Posterior vena cava (tissue), 2 donors: ENCODE results near the gene ZG16. TPM values are rescaled to one million over a fixed set of nuclear protein-coding genes. Genes with fewer than 3 reads are reported as not detected.
"Not testable (repeated sequence)": the region's sequence is repeated elsewhere in the genome, so short reads cannot be mapped to it uniquely, and the experiment has no call there.

Experiments used
- DNase-seq: peaks from one replicate; pipeline ENCODE4 v3.0.0-alpha.2; 2020; ENCODE audit warnings: low spot score
- intact Hi-C, 2 donors: fragments of 100-400 bp; cut with DNase I; formaldehyde crosslinking; loops; one replicate each; pipeline versions ENCODE4 v1.14.1 to v1.14.2; 2022 to 2023
- long read RNA-seq, 2 donors: library from polyadenylated mRNA; unstranded; transcript quantifications; one replicate each; pipeline ENCODE4 v2.0.0, GENCODE V29; 2020 to 2021
- total RNA-seq, 2 donors: library from RNA; stranded (reverse); fragmentation: NEBNext Ultra II Directional; extraction: Animal tissue kit (Norgen Biotek cat#: 25700); gene quantifications; one replicate each; pipeline ENCODE4 v1.2.1, GENCODE V29; 2021
- donor health status: DM: yes; HTN: yes; CAD: no.
- donor health status: DM: yes; HTN: yes; CAD: no.

Gene ZG16, protein sequence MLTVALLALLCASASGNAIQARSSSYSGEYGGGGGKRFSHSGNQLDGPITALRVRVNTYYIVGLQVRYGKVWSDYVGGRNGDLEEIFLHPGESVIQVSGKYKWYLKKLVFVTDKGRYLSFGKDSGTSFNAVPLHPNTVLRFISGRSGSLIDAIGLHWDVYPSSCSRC
- total RNA-seq = not detected
- long read RNA-seq, donor 1 = 0 reads
- long read RNA-seq, donor 2 = 0 reads

GRCh38 chr16:29777576-29778350, at the start of gene ZG16:
TSS of gene ZG16 (plus strand) at chr16:29778256. CDS start at chr16:29779267, 1,011 bp downstream.
- intact Hi-C loops = loop anchor here in 1 of 2 donors (10.0 kb wide), 1 partner anchor 1047 kb away; no protein-coding TSS in a partner anchor
- no peak for DNase-seq

GRCh38 chr16:29729116-29729521, 48.9 kb upstream of the ZG16 start:
- DNase-seq = peak; percentile 14
- intact Hi-C loops = no loop called here

DNA sequence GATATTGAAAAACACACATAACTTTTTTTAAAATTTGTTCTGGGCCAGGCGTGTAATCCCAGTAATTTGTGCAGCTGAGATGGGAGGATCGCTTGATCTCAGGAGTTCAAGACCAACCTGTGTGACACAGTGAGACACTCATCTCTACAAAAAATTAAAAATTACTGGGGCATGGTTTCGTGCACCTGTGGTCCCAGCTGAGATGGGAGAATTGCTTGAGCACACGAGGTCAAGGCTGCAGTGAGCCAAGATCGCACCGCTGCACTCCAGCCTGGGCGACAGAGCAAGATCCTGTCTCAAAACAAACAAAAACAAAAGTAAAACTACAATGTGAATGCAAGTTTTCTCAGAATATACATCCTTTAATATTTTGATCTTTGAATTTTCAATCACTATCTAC, 47.4 kb upstream of the ZG16 start:
- peak; percentile 24 for DNase-seq
- intact Hi-C loops = loop anchor here in 1 of 2 donors (10.0 kb wide), 1 partner anchor 1764 kb away; no protein-coding TSS in a partner anchor

DNA sequence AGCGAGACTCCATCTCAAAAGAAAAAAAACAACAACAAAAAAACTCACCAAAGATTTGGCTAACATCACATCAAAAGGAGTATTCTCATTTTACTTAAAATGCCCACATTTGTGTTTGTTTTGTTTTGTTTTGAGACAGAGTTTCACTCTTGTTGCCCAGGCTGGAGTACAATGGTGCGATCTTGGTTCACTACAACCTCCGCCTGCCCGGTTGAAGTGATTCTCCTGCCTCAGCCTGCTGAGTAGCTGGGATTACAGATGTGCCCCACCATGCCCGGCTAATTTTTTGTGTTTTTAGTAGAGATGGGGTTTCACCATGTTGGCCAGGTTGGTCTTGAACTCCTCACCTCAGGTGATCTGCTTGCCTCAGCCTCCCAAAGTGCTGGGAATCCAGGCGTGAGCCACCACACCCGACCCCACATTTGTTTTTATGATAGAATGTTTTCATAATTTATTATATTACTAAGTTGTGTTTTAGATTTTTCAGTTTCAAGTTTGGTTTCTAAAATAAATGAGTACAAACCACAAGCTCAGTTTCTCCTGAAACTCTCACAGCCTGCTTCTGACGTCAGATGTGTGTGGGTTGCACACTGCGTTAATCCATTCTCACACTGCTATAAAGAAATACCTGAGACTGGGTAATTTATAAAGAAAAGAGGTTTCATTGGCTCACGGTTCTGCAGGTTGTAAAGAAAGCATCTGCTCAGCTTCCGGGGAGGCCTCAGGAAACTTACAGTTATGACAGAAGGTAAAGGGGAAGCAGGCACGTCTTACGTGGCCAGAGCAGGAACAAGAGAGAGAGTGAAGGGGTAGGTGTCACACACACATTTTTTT, 46.1 kb upstream of the ZG16 start:
- DNase-seq = peak; percentile 41
- intact Hi-C loops = loop anchor here in 1 of 2 donors (10.0 kb wide), 1 partner anchor 1763 kb away; no protein-coding TSS in a partner anchor

GRCh38 chr16:29734786-29735185, 43.3 kb upstream of the ZG16 start:
- intact Hi-C loops = loop anchor here in 1 of 2 donors (10.0 kb wide), 1 partner anchor 1760 kb away; no protein-coding TSS in a partner anchor

DNA sequence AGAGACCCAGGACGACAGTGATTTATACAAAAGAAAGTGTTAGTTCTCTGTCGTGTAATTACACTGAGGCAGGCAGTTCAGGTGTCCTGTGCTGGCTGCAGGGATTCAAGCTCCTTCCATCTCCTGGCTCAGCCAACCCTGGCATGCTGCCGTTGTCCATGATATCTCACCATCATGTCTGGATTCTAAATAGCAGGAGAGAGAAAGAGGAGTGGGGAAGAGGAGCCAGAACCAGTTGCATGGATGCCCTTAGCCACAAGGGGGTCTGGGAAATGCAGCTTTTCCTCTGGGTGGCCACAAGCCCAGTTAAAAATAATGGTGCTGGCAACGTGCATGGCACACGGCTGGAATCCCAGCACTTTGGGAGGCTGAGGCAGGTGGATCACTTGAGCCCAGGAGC, 41.9 kb upstream of the ZG16 start:
- intact Hi-C loops = loop anchor here in 1 of 2 donors (10.0 kb wide), 1 partner anchor 1759 kb away; no protein-coding TSS in a partner anchor

More at GRCh38 chr16:29734786-29735185, 43.3 kb upstream of the ZG16 start:
- DNase-seq = no peak

DNA sequence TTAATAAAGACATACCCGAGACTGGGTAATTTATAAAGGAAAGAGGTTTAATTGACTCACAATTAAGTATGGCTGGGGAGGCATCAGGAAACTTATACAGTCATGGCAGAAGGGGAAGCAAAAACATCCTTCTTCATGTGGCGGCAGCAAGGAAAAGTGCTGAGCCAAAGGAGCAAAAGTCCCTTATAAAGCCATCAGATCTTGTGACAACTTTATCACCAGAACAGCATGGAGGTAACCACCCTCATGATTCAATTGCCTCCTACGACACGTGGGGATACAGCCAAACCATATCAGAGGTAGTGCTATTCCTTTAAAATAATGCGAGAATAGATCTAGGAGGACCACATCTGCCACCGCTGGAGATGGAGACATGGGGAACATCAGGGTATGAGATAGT, 41.3 kb upstream of the ZG16 start:
- DNase-seq = no peak
- intact Hi-C loops = loop anchor here in 1 of 2 donors (10.0 kb wide), 1 partner anchor 1758 kb away; no protein-coding TSS in a partner anchor

More for the DNA sequence above, 41.9 kb upstream of the ZG16 start:
- DNase-seq = peak; percentile 5

- DNase-seq = peak; percentile 44
- intact Hi-C loops = loop anchor here in 1 of 2 donors (10.0 kb wide), 1 partner anchor 1757 kb away; no protein-coding TSS in a partner anchor
Observed at GRCh38 chr16:29737713-29738112, 40.3 kb upstream of the ZG16 start.

- intact Hi-C loops = loop anchor here in 1 of 2 donors (10.0 kb wide), 1 partner anchor 1756 kb away; no protein-coding TSS in a partner anchor
- peak; percentile 2 for DNase-seq
Observed at GRCh38 chr16:29738514-29738913, 39.5 kb upstream of the ZG16 start.

DNA sequence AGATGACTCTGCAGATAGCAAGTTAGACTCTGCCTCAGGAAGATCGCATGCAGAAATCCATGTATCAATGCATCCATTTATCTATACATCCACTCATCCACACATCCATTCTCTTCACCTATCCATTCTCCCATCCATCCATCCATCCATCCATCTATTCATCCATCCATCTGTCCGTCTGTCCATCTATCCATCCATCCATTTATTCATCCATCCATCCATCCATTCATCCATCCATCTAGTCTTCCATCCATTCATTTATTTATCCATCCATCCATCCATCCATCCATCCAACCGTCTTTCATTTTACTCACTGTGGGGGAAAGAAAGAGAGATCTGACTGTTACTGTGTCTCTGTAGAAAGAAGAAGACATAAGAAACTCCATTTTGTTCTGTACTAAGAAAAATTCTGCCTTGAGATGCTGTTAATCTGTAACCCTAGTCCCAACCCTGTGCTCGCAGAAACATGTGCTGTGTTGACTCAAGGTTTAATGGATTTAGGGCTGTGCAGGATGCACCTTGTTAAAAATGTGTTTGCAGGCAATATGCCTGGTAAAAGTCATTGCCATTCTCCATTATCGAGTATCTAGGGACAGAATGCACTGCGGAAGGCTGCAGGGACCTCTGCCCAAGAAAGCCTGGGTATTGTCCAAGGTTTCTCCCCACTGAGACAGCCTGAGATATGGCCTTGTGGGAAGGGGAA, 38.0 kb upstream of the ZG16 start:
- intact Hi-C loops = loop anchor here in 1 of 2 donors (10.0 kb wide), 1 partner anchor 1755 kb away; no protein-coding TSS in a partner anchor
- DNase-seq = not testable (repeated sequence)

DNA sequence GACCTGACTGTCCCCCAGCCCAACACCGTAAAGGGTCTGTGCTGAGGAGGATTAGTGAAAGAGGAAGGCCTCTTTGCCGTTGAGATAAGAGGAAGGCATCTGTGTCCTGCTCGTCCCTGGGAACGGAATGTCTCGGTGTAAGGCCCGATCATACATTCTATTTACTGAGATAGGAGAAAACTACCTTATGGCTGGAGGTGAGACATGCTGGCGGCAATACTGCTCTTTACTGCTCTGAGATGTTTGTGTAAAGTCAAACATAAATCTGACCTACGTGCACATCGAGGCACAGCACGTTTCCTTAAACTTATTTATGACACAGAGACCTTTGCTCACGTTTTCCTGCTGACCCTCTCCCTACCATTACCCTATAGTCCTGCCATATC, 37.4 kb upstream of the ZG16 start:
- DNase-seq, intact Hi-C loops: not testable (repeated sequence)

- DNase-seq = no peak
- intact Hi-C loops = no loop called here
Observed at GRCh38 chr16:29742683-29743275, 35.3 kb upstream of the ZG16 start.

- intact Hi-C loops = no loop called here
- DNase-seq = no peak
Observed at GRCh38 chr16:29743475-29743826, 34.6 kb upstream of the ZG16 start.

GRCh38 chr16:29743827-29744531, 34.1 kb upstream of the ZG16 start:
- intact Hi-C loops = no loop called here
- no peak for DNase-seq

- intact Hi-C loops = loop anchor here in 1 of 2 donors (5.0 kb wide), 1 partner anchor 1388 kb away; no protein-coding TSS in a partner anchor
- DNase-seq = no peak
Observed at GRCh38 chr16:29744541-29745101, 33.4 kb upstream of the ZG16 start.

DNA sequence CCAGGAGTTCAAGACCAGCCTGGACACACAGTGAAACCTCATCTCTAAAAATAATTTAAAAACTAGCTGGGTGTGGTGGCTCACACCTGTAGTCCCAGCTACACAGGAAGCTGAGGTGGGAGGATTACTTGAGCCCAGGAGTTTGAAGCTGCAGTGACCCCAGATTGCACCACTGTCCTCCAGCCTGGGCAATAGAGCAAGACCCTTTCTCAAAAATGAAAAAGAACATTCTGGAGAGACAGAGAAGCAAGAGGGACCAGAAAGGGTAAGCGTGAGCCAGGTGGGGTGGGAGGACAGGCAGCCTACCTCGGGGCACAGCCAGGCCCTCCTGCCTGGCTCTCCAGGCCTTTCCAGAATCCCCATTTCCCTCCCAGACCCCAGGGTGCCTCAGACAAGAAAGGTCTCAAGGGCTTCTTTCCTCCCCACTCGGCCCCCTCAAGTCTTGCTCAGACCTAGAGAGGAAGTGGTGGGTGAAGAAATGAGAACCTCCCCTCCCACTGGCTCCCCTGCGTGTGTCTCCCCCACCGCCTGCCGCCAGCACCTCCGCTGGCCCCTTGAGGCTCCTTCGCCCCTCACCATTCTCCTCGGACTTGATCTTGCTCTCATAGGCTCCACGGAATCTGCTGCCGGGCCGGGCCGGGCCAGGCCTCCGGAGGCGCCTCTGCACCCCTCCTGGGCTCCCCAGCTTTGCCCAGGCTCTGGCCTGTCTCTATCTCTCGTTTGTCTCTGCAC, 32.8 kb upstream of the ZG16 start:
- intact Hi-C loops = loop anchor here in 1 of 2 donors (5.0 kb wide), 1 partner anchor 1387 kb away; no protein-coding TSS in a partner anchor
- DNase-seq = peak; percentile 79
